H9 (cell line): Measurements from ENCODE around the gene ARMCX6. TPM values are rescaled to one million over a fixed set of nuclear protein-coding genes. Genes with fewer than 3 reads are reported as not detected.

Source experiments
- DNase-seq: peaks from one replicate; pipeline ENCODE4 v3.0.0-alpha.2; 2017
- H2AFZ ChIP-seq: one replicate; pipeline ENCODE4 v1.6.1; 2013; ENCODE audit warnings: mild to moderate bottlenecking, low read length, control low read depth, moderate library complexity
- H2AK5ac ChIP-seq: 2 replicates; pipeline ENCODE4 v1.6.1; 2013; ENCODE audit warnings: low read length, control low read depth, mixed read lengths; ENCODE audit not compliant: insufficient read length
- H2BK120ac ChIP-seq: one replicate; pipeline ENCODE4 v1.6.1; 2013; ENCODE audit warnings: low read depth, mild to moderate bottlenecking, low read length, control low read depth, inconsistent platforms; ENCODE audit not compliant: poor library complexity, severe bottlenecking
- H2BK12ac ChIP-seq: 2 replicates; pipeline ENCODE4 v1.6.1; 2013; ENCODE audit warnings: low read length, control low read depth, mixed read lengths, low read depth; ENCODE audit not compliant: insufficient read length
- H2BK15ac ChIP-seq: 2 replicates; pipeline ENCODE4 v1.6.1; 2013; ENCODE audit warnings: low read depth, low read length, control low read depth
- H2BK20ac ChIP-seq: one replicate; pipeline ENCODE4 v1.6.1; 2013; ENCODE audit warnings: low read depth, mild to moderate bottlenecking, low read length, control low read depth, inconsistent platforms; ENCODE audit not compliant: poor library complexity, severe bottlenecking
- H2BK5ac ChIP-seq: 2 replicates; pipeline ENCODE4 v1.6.1; 2013; ENCODE audit warnings: low read length, control low read depth, mixed read lengths; ENCODE audit not compliant: insufficient read length
- H3K14ac ChIP-seq: 2 replicates; pipeline ENCODE4 v1.6.1; 2013; ENCODE audit warnings: low read length, control low read depth; ENCODE audit not compliant: insufficient read depth
- H3K18ac ChIP-seq: 2 replicates; pipeline ENCODE4 v1.6.1; 2013; ENCODE audit warnings: low read depth, mild to moderate bottlenecking, mixed read lengths, low read length, control low read depth; ENCODE audit not compliant: insufficient read length
- H3K23ac ChIP-seq: 2 replicates; pipeline ENCODE4 v1.6.1; 2013; ENCODE audit warnings: low read length, control low read depth, mixed read lengths, low read depth; ENCODE audit not compliant: insufficient read length
- H3K23me2 ChIP-seq: 2 replicates; pipeline ENCODE4 v1.6.1; 2013; ENCODE audit warnings: low read depth, mild to moderate bottlenecking, mixed read lengths, low read length, control low read depth; ENCODE audit not compliant: insufficient read length, poor library complexity, severe bottlenecking
- H3K27ac ChIP-seq: 2 replicates; pipeline ENCODE4 v1.5.1; 2013; ENCODE audit warnings: low read length, control low read depth, mixed read lengths, low read depth; ENCODE audit not compliant: insufficient read length
- H3K27me3 ChIP-seq: 2 replicates; pipeline ENCODE4 v1.6.1; 2013; ENCODE audit warnings: low read length, control low read depth, inconsistent platforms; ENCODE audit not compliant: insufficient read depth
- H3K4ac ChIP-seq: 2 replicates; pipeline ENCODE4 v1.6.1; 2013; ENCODE audit warnings: low read depth, mild to moderate bottlenecking, control low read depth, inconsistent platforms, low read length, moderate library complexity
- H3K4me1 ChIP-seq: 2 replicates; pipeline ENCODE4 v1.6.1; 2013; ENCODE audit warnings: low read length, control low read depth, inconsistent platforms; ENCODE audit not compliant: insufficient read depth
- H3K4me2 ChIP-seq: 2 replicates; pipeline ENCODE4 v1.6.1; 2013; ENCODE audit warnings: low read length, control low read depth, mixed read lengths; ENCODE audit not compliant: insufficient read length, insufficient read depth
- H3K56ac ChIP-seq: 2 replicates; pipeline ENCODE4 v1.6.1; 2013; ENCODE audit warnings: low read depth, mild to moderate bottlenecking, mixed read lengths, low read length, control low read depth; ENCODE audit not compliant: insufficient read length
- H3K79me1 ChIP-seq: 2 replicates; pipeline ENCODE4 v1.6.1; 2013; ENCODE audit warnings: low read depth, mild to moderate bottlenecking, moderate library complexity, low read length, control low read depth, inconsistent platforms; ENCODE audit not compliant: insufficient read depth, poor library complexity, severe bottlenecking
- H3K79me2 ChIP-seq: 2 replicates; pipeline ENCODE4 v1.6.1; 2013; ENCODE audit warnings: low read length, control low read depth, inconsistent platforms; ENCODE audit not compliant: insufficient read depth
- H3K9ac ChIP-seq: 2 replicates; pipeline ENCODE4 v1.6.1; 2013; ENCODE audit warnings: low read length, control low read depth, mixed read lengths; ENCODE audit not compliant: insufficient read length; ENCODE audit errors: extremely low read depth
- H3K9me3 ChIP-seq: one replicate; pipeline ENCODE4 v1.6.1; 2013; ENCODE audit warnings: low read depth, low read length, inconsistent platforms; ENCODE audit not compliant: control insufficient read depth
- H3T11ph ChIP-seq: one replicate; pipeline ENCODE4 v1.6.1; 2013; ENCODE audit warnings: mild to moderate bottlenecking, low read length, control low read depth, inconsistent platforms
- H4K20me1 ChIP-seq: one replicate; pipeline ENCODE4 v1.6.1; 2013; ENCODE audit not compliant: control insufficient read depth, insufficient read length, insufficient read depth
- H4K5ac ChIP-seq: 2 replicates; pipeline ENCODE4 v1.6.1; 2013; ENCODE audit warnings: low read depth, mild to moderate bottlenecking, mixed read lengths, low read length, control low read depth; ENCODE audit not compliant: insufficient read length
- H4K8ac ChIP-seq: replicated peaks from 2 replicates; pipeline ENCODE4 v1.6.1; 2013; ENCODE audit warnings: low read length, control low read depth, mixed read lengths, low read depth; ENCODE audit not compliant: insufficient read length
- H4K91ac ChIP-seq: 2 replicates; pipeline ENCODE4 v1.6.1; 2013; ENCODE audit warnings: low read depth, mild to moderate bottlenecking, moderate library complexity, mixed read lengths, low read length, control low read depth; ENCODE audit not compliant: insufficient read length
- H3K27ac Mint-ChIP-seq, 3 experiments: 2 replicates in 2 of 3; 3 replicates in 1 of 3; pipeline ENCODE4 v1.8.0; 2020 to 2021; ENCODE audit warnings: mixed read lengths in 3 of 3, mild to moderate bottlenecking in 1 of 3, moderate library complexity in 1 of 3
- H3K27me3 Mint-ChIP-seq: 2 replicates; pipeline ENCODE4 v1.8.0; 2021; ENCODE audit warnings: low read depth, mild to moderate bottlenecking, moderate library complexity, mixed read lengths
- H3K36me3 Mint-ChIP-seq, 3 experiments: 2 replicates in 2 of 3; 3 replicates in 1 of 3; pipeline ENCODE4 v1.8.0; 2020 to 2021; ENCODE audit warnings: low read depth in 3 of 3, mixed read lengths in 3 of 3; ENCODE audit not compliant: insufficient read depth in 1 of 3
- H3K4me1 Mint-ChIP-seq, 2 experiments: 2 replicates each; pipeline ENCODE4 v1.8.0; 2020; ENCODE audit warnings: mixed read lengths in 2 of 2
- H3K4me3 Mint-ChIP-seq, 2 experiments: 2 replicates in 1 of 2; 3 replicates in 1 of 2; pipeline ENCODE4 v1.8.0; 2020 to 2021; ENCODE audit warnings: mild to moderate bottlenecking in 2 of 2, mixed read lengths in 2 of 2, moderate library complexity in 1 of 2
- H3K9me3 Mint-ChIP-seq, 2 experiments: 2 replicates in 1 of 2; 3 replicates in 1 of 2; pipeline ENCODE4 v1.8.0; 2020; ENCODE audit warnings: mild to moderate bottlenecking in 2 of 2, mixed read lengths in 2 of 2, moderate library complexity in 1 of 2
- CTCF ChIP-seq: fragments of 200-600 bp; sonication (generic); conservative IDR thresholded peaks from 3 replicates; pipeline ENCODE4 v1.8.0; 2021; ENCODE audit warnings: antibody characterized with exemption, mild to moderate bottlenecking
- total RNA-seq: library from RNA; stranded (reverse); gene quantifications from 2 replicates; pipeline ENCODE4 v1.2.1, GENCODE V29; 2021

The ARMCX6 gene
- total RNA-seq, 1 experiment from 2014 or later, result 48.6 TPM

GRCh38 chrX:101605146-101605545 is 12.7 kb downstream of the ARMCX6 start:
- no peak overlapping the region for H2BK15ac ChIP-seq
- no peaks in the 10 kb centered on the region for H3K36me3 Mint-ChIP-seq
- no peak for DNase-seq
- H3K27me3 Mint-ChIP-seq, result no peaks in the 10 kb centered on the region
- no peaks in the 10 kb centered on the region for H3K79me1 ChIP-seq
- H3K23ac ChIP-seq, result no peak overlapping the region
- H4K5ac ChIP-seq, result no peak overlapping the region
- no peaks in the 10 kb centered on the region for H3K4me1 Mint-ChIP-seq
- no peak for TF ChIP-seq CTCF
- H3K4me3 Mint-ChIP-seq, result no peak overlapping the region
- no peak overlapping the region for H3K9ac ChIP-seq
- H3K4me1 ChIP-seq, result no peaks in the 10 kb centered on the region
- no peak overlapping the region for H2BK5ac ChIP-seq
- no peaks in the 10 kb centered on the region for H3K27me3 ChIP-seq
- no peak overlapping the region for H2BK120ac ChIP-seq
- no peak overlapping the region for H3K4me2 ChIP-seq
- H3T11ph ChIP-seq, result no peak overlapping the region
- no peak overlapping the region for H2BK12ac ChIP-seq
- no peaks in the 10 kb centered on the region for H3K79me2 ChIP-seq
- no peaks in the 10 kb centered on the region for H4K20me1 ChIP-seq
- no peak overlapping the region for H2AK5ac ChIP-seq
- H3K56ac ChIP-seq, result no peak overlapping the region
- H4K8ac ChIP-seq, result no peak overlapping the region
- H3K14ac ChIP-seq, result no peak overlapping the region
- H3K4ac ChIP-seq, result no peak overlapping the region
- H3K27ac Mint-ChIP-seq, result no peak overlapping the region
- H3K9me3 ChIP-seq, result peaks cover 18% of the 10 kb centered on the region
- H3K18ac ChIP-seq, result no peak overlapping the region
- no peak overlapping the region for H4K91ac ChIP-seq
- H2BK20ac ChIP-seq, result no peak overlapping the region
- H3K27ac ChIP-seq, result no peak overlapping the region
- H3K9me3 Mint-ChIP-seq, result peaks cover 40 to 55% of the 10 kb centered on the region in 2 experiments
- no peaks in the 10 kb centered on the region for H3K23me2 ChIP-seq
- H2AFZ ChIP-seq, result no peak overlapping the region
